HuH-7.5 (cell line): ENCODE data around the gene NFATC3.

ENCODE experiments used
- DNase-seq: peaks from one replicate; pipeline ENCODE4 v3.0.0; 2011; ENCODE audit warnings: low spot score

NFATC3 gene

DNA sequence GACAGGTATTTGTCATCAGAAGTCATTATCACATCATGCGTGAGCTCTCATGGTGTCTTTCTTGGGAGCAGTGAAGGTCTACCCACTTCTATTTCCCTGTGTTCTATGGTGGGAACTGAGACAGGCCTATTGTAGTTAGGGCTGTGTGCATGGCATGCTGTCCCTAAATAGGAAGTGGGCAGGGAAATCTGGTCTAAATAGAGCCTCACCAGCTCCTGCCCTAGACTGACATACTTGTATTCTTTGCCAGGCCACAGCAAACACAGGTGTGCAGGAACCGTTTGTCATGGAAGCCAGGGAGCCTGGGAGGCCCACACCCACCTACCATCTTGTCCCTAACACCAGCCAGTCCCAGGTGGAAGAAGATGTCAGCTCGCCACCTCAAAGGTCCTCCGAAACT is 189.3 kb downstream of the NFATC3 start:
- DNase-seq = no peak

- DNase-seq = no peak
Observed at GRCh38 chr16:68275611-68276191, 190.5 kb downstream of the NFATC3 start.

- DNase-seq = no peak
Observed at GRCh38 chr16:68276223-68276622, 191.1 kb downstream of the NFATC3 start.
